HCT116 (cell line): ENCODE measurements around the gene R3HCC1L. TPM values are rescaled to one million over a fixed set of nuclear protein-coding genes. Genes with fewer than 3 reads are reported as not detected.

Experiments
- ATAC-seq: fragments of 200-7000 bp; cut with Tn5 transposase; 2 replicates; pipeline ENCODE4 v1.9.1; 2020; ENCODE audit warnings: mild to moderate bottlenecking, moderate library complexity
- BruUV-seq: library from RNA; stranded (reverse); fragments of 400-500 nt; replicated peaks from 2 replicates; lab custom pipeline; 2021; lab: Mats Ljungman, UMichigan
- CTCF ChIA-PET: fragments of 300-600 bp; sonication (Branson Sonifier 250); formaldehyde crosslinking; loops from one replicate; lab custom pipeline; 2021; ENCODE audit warnings: antibody characterized with exemption; lab: Charles Lee
- POLR2A ChIA-PET: fragments of 300-600, 350-600 bp; sonication (Branson Sonifier 250); formaldehyde crosslinking; loops from one replicate; lab custom pipeline; 2021; ENCODE audit warnings: antibody characterized with exemption; lab: Charles Lee
- RAD21 ChIA-PET, 2 experiments: fragments of 300-600 bp; sonication (Branson Sonifier 250); formaldehyde crosslinking; loops; one replicate each; lab custom pipeline; 2023; ENCODE audit warnings: low total read pairs in 2 of 2; ENCODE audit not compliant: uncharacterized antibody in 2 of 2, unreplicated experiment in 2 of 2, low non-redundant PET in 1 of 2; lab: Charles Lee
- DNase-seq: peaks from one replicate; pipeline ENCODE4 v3.0.0-alpha.2; 2010; ENCODE audit warnings: low read depth, low spot score
- H2AFZ ChIP-seq: fragments of 200-600 bp; shearing (Covaris generic), sonication (generic); 2 replicates; pipeline ENCODE4 v1.6.1; 2017; ENCODE audit warnings: low read depth, mixed run types, mixed read lengths, antibody characterized with exemption, low read length; ENCODE audit not compliant: poor library complexity, severe bottlenecking
- H3K27ac ChIP-seq: 2 replicates; pipeline ENCODE4 v1.5.1; 2012; ENCODE audit warnings: low read depth, low read length
- H3K27me3 ChIP-seq: fragments of 200-600 bp; sonication (generic); 2 replicates; pipeline ENCODE4 v1.6.1; 2016; ENCODE audit warnings: mixed run types, low read length, mixed read lengths; ENCODE audit not compliant: insufficient read depth
- H3K36me3 ChIP-seq, 2 experiments: fragments of 200-500 bp in 1 of 2; fragments of 200-600 bp in 1 of 2; sonication (Bioruptor generic) in 1 of 2; sonication (generic) in 1 of 2; 2 replicates each; pipeline versions ENCODE4 v1.5.1 to v1.6.1; 2014 to 2016; ENCODE audit warnings: low read length in 2 of 2, inconsistent platforms in 1 of 2, mixed read lengths in 1 of 2, mixed run types in 1 of 2; ENCODE audit not compliant: insufficient read depth in 2 of 2, control insufficient read depth in 1 of 2
- H3K4me1 ChIP-seq, 2 experiments: fragments of 200-600 bp in 1 of 2; sonication (generic) in 1 of 2; 2 replicates each; pipeline versions ENCODE4 v1.5.1 to v1.6.1; 2012 to 2017; ENCODE audit warnings: low read length in 2 of 2, inconsistent platforms in 1 of 2, mild to moderate bottlenecking in 1 of 2, mixed read lengths in 1 of 2, mixed run types in 1 of 2, moderate library complexity in 1 of 2; ENCODE audit not compliant: insufficient read depth in 2 of 2, control insufficient read depth in 1 of 2
- H3K4me2 ChIP-seq: fragments of 200-600 bp; sonication (generic); 2 replicates; pipeline ENCODE4 v1.6.1; 2017; ENCODE audit warnings: mixed run types, low read length, mixed read lengths
- H3K4me3 ChIP-seq, 2 experiments: fragments of 200-600 bp in 1 of 2; sonication (generic) in 1 of 2; replicated peaks in 1 of 2; 2 replicates each; pipeline ENCODE4 v1.5.1; 2011 to 2016; ENCODE audit warnings: low read length in 2 of 2, control low read depth in 1 of 2, low read depth in 1 of 2, mild to moderate bottlenecking in 1 of 2, mixed read lengths in 1 of 2, mixed run types in 1 of 2
- H3K79me2 ChIP-seq: fragments of 200-600 bp; sonication (generic); 2 replicates; pipeline ENCODE4 v1.6.1; 2017; ENCODE audit warnings: mild to moderate bottlenecking, mixed run types, low read length, moderate library complexity, mixed read lengths; ENCODE audit not compliant: insufficient read depth
- H3K9ac ChIP-seq: fragments of 200-600 bp; sonication (generic); 2 replicates; pipeline ENCODE4 v1.6.1; 2016; ENCODE audit warnings: low read length, mixed read lengths
- H3K9me2 ChIP-seq: fragments of 200-600 bp; sonication (generic), shearing (Covaris generic); 2 replicates; pipeline ENCODE4 v1.6.1; 2017; ENCODE audit warnings: mixed run types, mild to moderate bottlenecking, moderate library complexity; ENCODE audit not compliant: insufficient read depth
- H3K9me3 ChIP-seq, 2 experiments: fragments of 200-500 bp in 1 of 2; fragments of 200-600 bp in 1 of 2; sonication (Bioruptor generic) in 1 of 2; sonication (generic) in 1 of 2; 2 replicates each; pipeline ENCODE4 v1.6.1; 2014 to 2017; ENCODE audit warnings: low read length in 2 of 2, mixed read lengths in 2 of 2, inconsistent platforms in 1 of 2, low read depth in 1 of 2, mild to moderate bottlenecking in 1 of 2, mixed run types in 1 of 2, moderate library complexity in 1 of 2; ENCODE audit not compliant: control insufficient read depth in 1 of 2, insufficient read depth in 1 of 2
- H4K20me1 ChIP-seq: fragments of 200-600 bp; sonication (generic), shearing (Covaris generic); 2 replicates; pipeline ENCODE4 v1.6.1; 2017; ENCODE audit warnings: mixed run types, mild to moderate bottlenecking, moderate library complexity; ENCODE audit not compliant: insufficient read depth
- CBX3 ChIP-seq: IDR thresholded peaks from 2 replicates; pipeline ENCODE4 v1.6.1; 2012; ENCODE audit warnings: low read depth
- CTCF ChIP-seq, 3 experiments: fragments of 200-600 bp in 1 of 3; sonication (generic) in 1 of 3; IDR thresholded peaks in 2 of 3; conservative IDR thresholded peaks in 1 of 3; 2 replicates each; pipeline ENCODE4 v1.5.1; 2012 to 2017; ENCODE audit warnings: low read depth in 2 of 3, low read length in 2 of 3, antibody characterized with exemption in 1 of 3, borderline replicate concordance in 1 of 3, control low read depth in 1 of 3, mild to moderate bottlenecking in 1 of 3, mixed read lengths in 1 of 3, mixed run types in 1 of 3, moderate library complexity in 1 of 3; ENCODE audit not compliant: insufficient read depth in 1 of 3
- EGR1 ChIP-seq: IDR thresholded peaks from 2 replicates; pipeline ENCODE4 v1.6.1; 2012; ENCODE audit warnings: low read depth
- EZH2phosphoT487 ChIP-seq: fragments of 200-600 bp; IDR thresholded peaks from 2 replicates; pipeline ENCODE4 v1.6.1; 2018; ENCODE audit warnings: antibody characterized with exemption, borderline replicate concordance
- JUND ChIP-seq: IDR thresholded peaks from 2 replicates; pipeline ENCODE4 v1.6.1; 2012
- MAX ChIP-seq: IDR thresholded peaks from 2 replicates; pipeline ENCODE4 v1.6.1; 2012
- POLR2A ChIP-seq: IDR thresholded peaks from 2 replicates; pipeline ENCODE4 v1.7.0; 2011; ENCODE audit warnings: borderline replicate concordance; ENCODE audit not compliant: insufficient read depth, insufficient read length; ENCODE audit errors: extremely low read depth
- POLR2AphosphoS5 ChIP-seq: IDR thresholded peaks from 2 replicates; pipeline ENCODE4 v1.6.1; 2011; ENCODE audit warnings: mild to moderate bottlenecking, low read depth, low read length, moderate library complexity
- RAD21 ChIP-seq: IDR thresholded peaks from 2 replicates; pipeline ENCODE4 v1.6.1; 2012; ENCODE audit warnings: low read depth, mild to moderate bottlenecking
- REST ChIP-seq: IDR thresholded peaks from 2 replicates; pipeline ENCODE4 v1.6.1; 2012; ENCODE audit warnings: low read depth
- SRF ChIP-seq: IDR thresholded peaks from 2 replicates; pipeline ENCODE4 v1.6.1; 2012; ENCODE audit warnings: low read depth
- ZNF274 ChIP-seq: fragments of 200-500 bp; sonication (Bioruptor generic); IDR thresholded peaks from 2 replicates; pipeline ENCODE4 v1.6.1; 2014; ENCODE audit warnings: mild to moderate bottlenecking, low read depth, low read length, inconsistent platforms
- intact Hi-C: fragments of 100-400 bp; cut with micrococcal nuclease; formaldehyde crosslinking; loops from 2 replicates; pipeline ENCODE4 v1.10.0; 2022
- total RNA-seq: library from RNA; stranded (reverse); gene quantifications from one replicate; pipeline ENCODE4 v1.2.1, GENCODE V29; 2021; ENCODE audit not compliant: unreplicated experiment

The R3HCC1L gene
- total RNA-seq, 1 experiment from 2014 or later, result 9.3 TPM

- BruUV-seq, result no TSS peak
- intact Hi-C loops, result no loop called here
- H2AFZ ChIP-seq, result no peak overlapping the region
- no peak overlapping the region for H3K9ac ChIP-seq
- no peaks in the 10 kb centered on the region for H3K36me3 ChIP-seq
- no peaks in the 10 kb centered on the region for H3K9me3 ChIP-seq
- ATAC-seq, result no peak
- DNase-seq, result no peak
- ChIA-PET POLR2A (no interaction called here), CTCF (no interaction called here), RAD21 (no interaction called here)
- no peaks in the 10 kb centered on the region for H3K79me2 ChIP-seq
- peaks cover 0 to 7% of the 10 kb centered on the region in 2 experiments; a peak in 2 of 4 replicates for H3K4me1 ChIP-seq
- H3K27me3 ChIP-seq, result no peaks in the 10 kb centered on the region
- no peaks in the 10 kb centered on the region for H3K9me2 ChIP-seq
- no peak overlapping the region for H3K4me2 ChIP-seq
- TF ChIP-seq EGR1 (no peak), REST (no peak), POLR2A (no peak), ZNF274 (no peak), POLR2AphosphoS5 (no peak), CTCF (IDR thresholded peaks at IDR 0.05 in 2 of 3, conservative IDR thresholded peaks at IDR 0.05 in 1 of 3; ENCODE audit: borderline replicate concordance in 1 of 3, insufficient read depth in 1 of 3, low read depth in 2 of 3, low read length in 2 of 3) (no peak), MAX (no peak), EZH2phosphoT487 (no peak), RAD21 (no peak), JUND (no peak), CBX3 (no peak), SRF (no peak)
- TF ChIP-seq, all 23 proteins: peak for 0
- Histone ChIP-seq H4K20me1 (no peaks in the 10 kb centered on the region), H3K27ac (no peak overlapping the region), H3K4me3 (no peak overlapping the region)
These were observed 5.7 kb upstream of the R3HCC1L start for GRCh38 chr10:98128802-98129201.
